ENCODE measurements around the gene COPS4.

DNA sequence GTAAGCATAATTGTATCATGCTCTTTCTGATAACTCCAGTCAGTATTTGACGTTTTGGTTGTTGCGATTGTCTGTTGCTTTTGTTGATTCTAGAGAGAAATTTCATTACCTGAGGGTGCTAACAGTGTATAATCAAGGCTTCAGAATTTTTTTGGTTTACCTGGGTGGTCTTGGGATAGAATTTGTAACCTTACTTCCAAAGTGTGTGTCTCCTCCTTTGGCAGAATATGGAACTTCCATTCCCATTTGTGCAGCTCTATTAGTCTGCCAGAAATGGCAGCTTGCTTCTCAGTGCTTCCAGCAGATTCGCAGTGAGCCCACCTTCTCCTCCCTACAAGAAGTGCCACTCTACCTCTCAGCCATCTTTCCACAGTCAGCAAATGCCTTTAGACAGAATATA is 5.3 kb downstream of the COPS4 start:
- TF ChIP-seq, protein P1, sequence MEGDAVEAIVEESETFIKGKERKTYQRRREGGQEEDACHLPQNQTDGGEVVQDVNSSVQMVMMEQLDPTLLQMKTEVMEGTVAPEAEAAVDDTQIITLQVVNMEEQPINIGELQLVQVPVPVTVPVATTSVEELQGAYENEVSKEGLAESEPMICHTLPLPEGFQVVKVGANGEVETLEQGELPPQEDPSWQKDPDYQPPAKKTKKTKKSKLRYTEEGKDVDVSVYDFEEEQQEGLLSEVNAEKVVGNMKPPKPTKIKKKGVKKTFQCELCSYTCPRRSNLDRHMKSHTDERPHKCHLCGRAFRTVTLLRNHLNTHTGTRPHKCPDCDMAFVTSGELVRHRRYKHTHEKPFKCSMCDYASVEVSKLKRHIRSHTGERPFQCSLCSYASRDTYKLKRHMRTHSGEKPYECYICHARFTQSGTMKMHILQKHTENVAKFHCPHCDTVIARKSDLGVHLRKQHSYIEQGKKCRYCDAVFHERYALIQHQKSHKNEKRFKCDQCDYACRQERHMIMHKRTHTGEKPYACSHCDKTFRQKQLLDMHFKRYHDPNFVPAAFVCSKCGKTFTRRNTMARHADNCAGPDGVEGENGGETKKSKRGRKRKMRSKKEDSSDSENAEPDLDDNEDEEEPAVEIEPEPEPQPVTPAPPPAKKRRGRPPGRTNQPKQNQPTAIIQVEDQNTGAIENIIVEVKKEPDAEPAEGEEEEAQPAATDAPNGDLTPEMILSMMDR (IDR thresholded peaks at IDR 0.05): peak in 1 of 12 donors; percentile 8
- no peak for TF ChIP-seq POLR2A (IDR thresholded peaks at IDR 0.05)

Measured in heart left ventricle (tissue), 13 donors.